K562 (cell line): ENCODE data around the gene KAT2B.

Source experiments
- EZH2 ChIP-seq: IDR thresholded peaks from 2 replicates; pipeline ENCODE4 v1.6.1; 2012; ENCODE audit warnings: low read depth, mild to moderate bottlenecking, inconsistent platforms, low read length, borderline replicate concordance
- HOXB6 ChIP-seq: fragments of 250-450 bp; sonication (Bioruptor Pico); IDR thresholded peaks from 2 replicates; pipeline ENCODE4 v1.5.1; 2022; ENCODE audit warnings: mild to moderate bottlenecking, borderline replicate concordance
- MYC ChIP-seq, 2 experiments: fragments of 250-450 bp in 1 of 2; sonication (Bioruptor Pico) in 1 of 2; IDR thresholded peaks; 2 replicates each; pipeline versions ENCODE4 v1.5.1 to v1.6.1; 2012 to 2021; ENCODE audit warnings: low read depth in 2 of 2, borderline replicate concordance in 1 of 2, improper control_type of control experiment in 1 of 2, low read length in 1 of 2, mild to moderate bottlenecking in 1 of 2, moderate library complexity in 1 of 2
- TF ChIP-seq, protein P1 (sequence below): fragments of 450-650 bp; IDR thresholded peaks from 2 replicates; pipeline ENCODE4 v1.6.1; 2016
- TF ChIP-seq, protein P2 (sequence below): fragments of 250-450 bp; sonication (Bioruptor Pico); IDR thresholded peaks from 2 replicates; pipeline ENCODE4 v1.5.0; 2020; ENCODE audit warnings: mild to moderate bottlenecking, borderline replicate concordance
- TF ChIP-seq, protein P3 (sequence below): sonication (generic); IDR thresholded peaks from 2 replicates; pipeline ENCODE4 v1.6.1; 2016

GRCh38 chr3:20173844-20174410 is 133.7 kb downstream of the KAT2B start:
- TF ChIP-seq, protein P1, sequence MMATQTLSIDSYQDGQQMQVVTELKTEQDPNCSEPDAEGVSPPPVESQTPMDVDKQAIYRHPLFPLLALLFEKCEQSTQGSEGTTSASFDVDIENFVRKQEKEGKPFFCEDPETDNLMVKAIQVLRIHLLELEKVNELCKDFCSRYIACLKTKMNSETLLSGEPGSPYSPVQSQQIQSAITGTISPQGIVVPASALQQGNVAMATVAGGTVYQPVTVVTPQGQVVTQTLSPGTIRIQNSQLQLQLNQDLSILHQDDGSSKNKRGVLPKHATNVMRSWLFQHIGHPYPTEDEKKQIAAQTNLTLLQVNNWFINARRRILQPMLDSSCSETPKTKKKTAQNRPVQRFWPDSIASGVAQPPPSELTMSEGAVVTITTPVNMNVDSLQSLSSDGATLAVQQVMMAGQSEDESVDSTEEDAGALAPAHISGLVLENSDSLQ, result no peak
- TF ChIP-seq EZH2 (no peak), MYC (IDR thresholded peaks at IDR 0.05; ENCODE audit: low read depth, low read length) (no peak), MYC (CRISPR knock-in tag; IDR thresholded peaks at IDR 0.05; ENCODE audit: borderline replicate concordance, low read depth) (no peak), HOXB6 (CRISPR knock-in tag) (no peak)
- TF ChIP-seq, protein P2, sequence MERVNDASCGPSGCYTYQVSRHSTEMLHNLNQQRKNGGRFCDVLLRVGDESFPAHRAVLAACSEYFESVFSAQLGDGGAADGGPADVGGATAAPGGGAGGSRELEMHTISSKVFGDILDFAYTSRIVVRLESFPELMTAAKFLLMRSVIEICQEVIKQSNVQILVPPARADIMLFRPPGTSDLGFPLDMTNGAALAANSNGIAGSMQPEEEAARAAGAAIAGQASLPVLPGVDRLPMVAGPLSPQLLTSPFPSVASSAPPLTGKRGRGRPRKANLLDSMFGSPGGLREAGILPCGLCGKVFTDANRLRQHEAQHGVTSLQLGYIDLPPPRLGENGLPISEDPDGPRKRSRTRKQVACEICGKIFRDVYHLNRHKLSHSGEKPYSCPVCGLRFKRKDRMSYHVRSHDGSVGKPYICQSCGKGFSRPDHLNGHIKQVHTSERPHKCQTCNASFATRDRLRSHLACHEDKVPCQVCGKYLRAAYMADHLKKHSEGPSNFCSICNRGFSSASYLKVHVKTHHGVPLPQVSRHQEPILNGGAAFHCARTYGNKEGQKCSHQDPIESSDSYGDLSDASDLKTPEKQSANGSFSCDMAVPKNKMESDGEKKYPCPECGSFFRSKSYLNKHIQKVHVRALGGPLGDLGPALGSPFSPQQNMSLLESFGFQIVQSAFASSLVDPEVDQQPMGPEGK (CRISPR knock-in tag), result no peak
- TF ChIP-seq, protein P3, sequence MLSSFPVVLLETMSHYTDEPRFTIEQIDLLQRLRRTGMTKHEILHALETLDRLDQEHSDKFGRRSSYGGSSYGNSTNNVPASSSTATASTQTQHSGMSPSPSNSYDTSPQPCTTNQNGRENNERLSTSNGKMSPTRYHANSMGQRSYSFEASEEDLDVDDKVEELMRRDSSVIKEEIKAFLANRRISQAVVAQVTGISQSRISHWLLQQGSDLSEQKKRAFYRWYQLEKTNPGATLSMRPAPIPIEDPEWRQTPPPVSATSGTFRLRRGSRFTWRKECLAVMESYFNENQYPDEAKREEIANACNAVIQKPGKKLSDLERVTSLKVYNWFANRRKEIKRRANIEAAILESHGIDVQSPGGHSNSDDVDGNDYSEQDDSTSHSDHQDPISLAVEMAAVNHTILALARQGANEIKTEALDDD, result no peak
